T-cell (primary cell): Measurements from ENCODE around the gene LVRN. TPM values are rescaled to one million over a fixed set of nuclear protein-coding genes. Genes with fewer than 3 reads are reported as not detected.

Source experiments
- ATAC-seq, 4 experiments: fragments of 200-7000 bp in 3 of 4; fragments of 150-1000 bp in 1 of 4; cut with Tn5 transposase; replicated peaks in 1 of 4; 1 replicate in 3 of 4; 2 replicates in 1 of 4; pipeline ENCODE4 v1.10.0; 2021; ENCODE audit warnings: moderate library complexity in 3 of 4, mild to moderate bottlenecking in 2 of 4, moderate number of reproducible peaks in 1 of 4
- CTCF ChIA-PET, 2 donors: fragments of 300-600 bp; sonication (Branson Sonifier 250); formaldehyde crosslinking; loops; one replicate each; lab custom pipeline; 2022; ENCODE audit warnings: antibody characterized with exemption in 2 of 2; lab: Charles Lee
- POLR2A ChIA-PET, 2 donors: fragments of 300-600 bp; sonication (Branson Sonifier 250); formaldehyde crosslinking; loops; one replicate each; lab custom pipeline; 2022; ENCODE audit warnings: antibody characterized with exemption in 2 of 2; lab: Charles Lee
- DNase-seq, 35 experiments: peaks; one replicate each; pipeline versions ENCODE4 v3.0.0 to v3.0.0-alpha.2; 2013 to 2023
- H3K27ac ChIP-seq: one replicate; pipeline ENCODE4 v1.5.1; 2013; ENCODE audit warnings: low read length
- H3K27me3 ChIP-seq, 2 experiments: replicated peaks in 1 of 2; 1 replicate in 1 of 2; 2 replicates in 1 of 2; pipeline versions ENCODE4 v1.6.1 to v1.7.0; 2013; ENCODE audit warnings: low read length in 1 of 2, mixed read lengths in 1 of 2; ENCODE audit not compliant: control insufficient read depth in 2 of 2, insufficient read depth in 2 of 2; ENCODE audit errors: extremely low read depth in 1 of 2
- H3K36me3 ChIP-seq, 2 donors: 1 replicate in 1 of 2; 2 replicates in 1 of 2; pipeline versions ENCODE4 v1.6.1 to v1.7.0; 2013; ENCODE audit warnings: low read length in 1 of 2; ENCODE audit not compliant: control insufficient read depth in 2 of 2, insufficient read depth in 1 of 2; ENCODE audit errors: extremely low read depth in 1 of 2
- H3K4me1 ChIP-seq, 2 experiments: 1 replicate in 1 of 2; 2 replicates in 1 of 2; pipeline versions ENCODE4 v1.6.1 to v1.7.0; 2013; ENCODE audit warnings: low read length in 2 of 2, mixed read lengths in 1 of 2; ENCODE audit not compliant: insufficient read depth in 2 of 2, control insufficient read depth in 1 of 2; ENCODE audit errors: extremely low read depth in 1 of 2
- H3K4me3 ChIP-seq, 2 donors: 1 replicate in 1 of 2; 2 replicates in 1 of 2; pipeline versions ENCODE4 v1.5.1 to v1.7.0; 2013; ENCODE audit warnings: mild to moderate bottlenecking in 2 of 2, low read length in 1 of 2, moderate library complexity in 1 of 2; ENCODE audit not compliant: control insufficient read depth in 1 of 2; ENCODE audit errors: extremely low read depth in 1 of 2
- H3K9me3 ChIP-seq: 2 replicates; pipeline ENCODE4 v1.7.0; 2013
- H3K27ac Mint-ChIP-seq, 2 donors: one replicate each; pipeline ENCODE4 v1.8.0; 2020 to 2021; ENCODE audit warnings: mild to moderate bottlenecking in 2 of 2, mixed read lengths in 2 of 2
- H3K27me3 Mint-ChIP-seq, 2 donors: one replicate each; pipeline ENCODE4 v1.8.0; 2021 to 2022; ENCODE audit warnings: mixed read lengths in 2 of 2
- H3K36me3 Mint-ChIP-seq: one replicate; pipeline ENCODE4 v1.8.0; 2021; ENCODE audit warnings: mixed read lengths
- H3K4me1 Mint-ChIP-seq, 3 donors: one replicate each; pipeline ENCODE4 v1.8.0; 2020 to 2022; ENCODE audit warnings: mixed read lengths in 3 of 3, mild to moderate bottlenecking in 1 of 3
- H3K4me3 Mint-ChIP-seq, 3 donors: one replicate each; pipeline ENCODE4 v1.8.0; 2020 to 2022; ENCODE audit warnings: mild to moderate bottlenecking in 3 of 3, mixed read lengths in 3 of 3, moderate library complexity in 3 of 3
- H3K9me3 Mint-ChIP-seq, 3 donors: one replicate each; pipeline ENCODE4 v1.8.0; 2020 to 2022; ENCODE audit warnings: mixed read lengths in 3 of 3
- WGBS: methylation state at CpG from one replicate; pipeline ENCODE4 v1.1.5; 2013; ENCODE audit warnings: missing lambda C conversion rate; ENCODE audit not compliant: insufficient coverage; 5-methylcytosine and 5-hydroxymethylcytosine counted together
- total RNA-seq, 35 experiments: library from RNA in 6 of 35; stranded (reverse) in 6 of 35; fragments of 120-200 nt in 1 of 35; gene quantifications; one replicate each; pipeline versions ENCODE4 v1.2.1 to v1.2.4 and lab custom pipeline; 2013 to 2026

LVRN gene
- total RNA-seq, 5 donors from 2014 or later (not counting 1 experiment from before 2014, with no cell fraction given): 0.12 to 0.28 TPM; not detected in 3

- Histone ChIP-seq H3K27me3 (no peaks in the 10 kb centered on the region), H3K9me3 (no peaks in the 10 kb centered on the region), H3K4me1 (no peaks in the 10 kb centered on the region), H3K27ac (no peak overlapping the region), H3K36me3 (no peaks in the 10 kb centered on the region), H3K4me3 (no peak overlapping the region)
- DNase-seq (no peak), ATAC-seq (no peak)
- ChIA-PET CTCF (no interaction called here), POLR2A (no interaction called here)
- no peaks in the 10 kb centered on the region for H3K9me3 Mint-ChIP-seq
- no peaks in the 10 kb centered on the region for H3K36me3 Mint-ChIP-seq
- H3K27ac Mint-ChIP-seq: no peak overlapping the region
- H3K27me3 Mint-ChIP-seq: no peaks in the 10 kb centered on the region
- H3K4me3 Mint-ChIP-seq: no peak overlapping the region
- H3K4me1 Mint-ChIP-seq: no peaks in the 10 kb centered on the region
- WGBS: 89% methylated on average over 6 of the region's 6 CpGs
Measured at GRCh38 chr5:115932991-115933390, 29.3 kb upstream of the LVRN start.

GRCh38 chr5:115934388-115934974 lies 27.8 kb upstream of the LVRN start:
- H3K27me3 ChIP-seq: no peaks in the 10 kb centered on the region
- H3K36me3 ChIP-seq: no peaks in the 10 kb centered on the region
- no peaks in the 10 kb centered on the region for H3K9me3 Mint-ChIP-seq
- no peaks in the 10 kb centered on the region for H3K9me3 ChIP-seq
- no peak overlapping the region for H3K27ac ChIP-seq
- WGBS: 80% methylated on average over 1 of the region's 10 CpGs
- H3K27me3 Mint-ChIP-seq: no peaks in the 10 kb centered on the region
- H3K4me3 ChIP-seq: no peak overlapping the region
- no peak overlapping the region for H3K27ac Mint-ChIP-seq
- CTCF ChIA-PET: no interaction called here
- POLR2A ChIA-PET: no interaction called here
- H3K4me1 Mint-ChIP-seq: no peaks in the 10 kb centered on the region
- DNase-seq: no peak
- no peaks in the 10 kb centered on the region for H3K4me1 ChIP-seq
- ATAC-seq: no peak
- H3K4me3 Mint-ChIP-seq: no peak overlapping the region
- H3K36me3 Mint-ChIP-seq: no peaks in the 10 kb centered on the region

GRCh38 chr5:115936031-115936430 lies 26.2 kb upstream of the LVRN start:
- Histone ChIP-seq H3K9me3 (no peaks in the 10 kb centered on the region), H3K36me3 (no peaks in the 10 kb centered on the region), H3K27me3 (no peaks in the 10 kb centered on the region), H3K27ac (no peak overlapping the region), H3K4me1 (no peaks in the 10 kb centered on the region), H3K4me3 (no peak overlapping the region)
- H3K4me3 Mint-ChIP-seq: no peak overlapping the region
- no CpG with 5 or more reads among the region's 1 CpG for WGBS
- H3K36me3 Mint-ChIP-seq: no peaks in the 10 kb centered on the region
- no peak for ATAC-seq
- no peaks in the 10 kb centered on the region for H3K4me1 Mint-ChIP-seq
- H3K27me3 Mint-ChIP-seq: no peaks in the 10 kb centered on the region
- H3K27ac Mint-ChIP-seq: no peak overlapping the region
- CTCF ChIA-PET: no interaction called here
- DNase-seq: no peak
- H3K9me3 Mint-ChIP-seq: no peaks in the 10 kb centered on the region
- POLR2A ChIA-PET: no interaction called here

DNA sequence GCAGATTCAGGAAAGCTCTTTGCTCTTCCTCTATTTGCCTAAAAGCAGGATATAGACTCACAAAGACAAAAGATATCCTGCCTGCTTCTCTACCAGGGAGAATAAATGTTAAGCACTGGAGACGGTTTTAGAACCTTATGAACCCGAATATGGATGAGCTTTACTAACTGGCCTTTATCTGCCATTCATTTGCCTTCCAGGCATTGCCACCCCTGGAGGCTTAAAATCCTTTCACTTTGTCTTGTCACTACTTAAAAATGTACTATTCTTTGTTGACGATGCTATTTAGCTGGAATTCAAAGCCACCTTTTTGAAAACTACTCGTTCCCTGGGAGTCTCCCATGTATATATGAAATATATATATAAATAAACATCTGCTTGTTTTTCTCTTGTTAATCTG lies 23.2 kb upstream of the LVRN start:
- ChIA-PET POLR2A (no interaction called here), CTCF (no interaction called here)
- Mint-ChIP-seq H3K4me1 (no peaks in the 10 kb centered on the region), H3K4me3 (no peak overlapping the region), H3K27me3 (no peaks in the 10 kb centered on the region), H3K27ac (no peak overlapping the region), H3K9me3 (no peaks in the 10 kb centered on the region), H3K36me3 (no peaks in the 10 kb centered on the region)
- ATAC-seq (no peak), DNase-seq (no peak)
- H3K27ac ChIP-seq: no peak overlapping the region
- no peaks in the 10 kb centered on the region for H3K36me3 ChIP-seq
- no peak overlapping the region for H3K4me3 ChIP-seq
- no peaks in the 10 kb centered on the region for H3K27me3 ChIP-seq
- H3K9me3 ChIP-seq: no peaks in the 10 kb centered on the region
- WGBS: 100% methylated on average over 2 of the region's 4 CpGs
- H3K4me1 ChIP-seq: no peaks in the 10 kb centered on the region

GRCh38 chr5:115940080-115940810 lies 22.0 kb upstream of the LVRN start:
- ChIA-PET CTCF (interaction anchor here in 1 of 2 donors (0.5 kb wide), 1 partner anchor 8 kb away, joined by 3 read pairs; no protein-coding TSS in a partner anchor), POLR2A (no interaction called here)
- Mint-ChIP-seq H3K27ac (no peak overlapping the region), H3K4me1 (no peaks in the 10 kb centered on the region), H3K9me3 (no peaks in the 10 kb centered on the region), H3K36me3 (no peaks in the 10 kb centered on the region), H3K4me3 (no peak overlapping the region), H3K27me3 (no peaks in the 10 kb centered on the region)
- DNase-seq (no peak), ATAC-seq (no peak)
- no peaks in the 10 kb centered on the region for H3K36me3 ChIP-seq
- WGBS: no CpG with 5 or more reads among the region's 4 CpGs
- H3K27me3 ChIP-seq: no peaks in the 10 kb centered on the region
- H3K9me3 ChIP-seq: no peaks in the 10 kb centered on the region
- H3K4me3 ChIP-seq: no peak overlapping the region
- H3K27ac ChIP-seq: no peak overlapping the region
- H3K4me1 ChIP-seq: no peaks in the 10 kb centered on the region

GRCh38 chr5:115941051-115941675 lies 21.1 kb upstream of the LVRN start:
- WGBS: 87% methylated on average over 4 of the region's 9 CpGs
- no peaks in the 10 kb centered on the region for H3K27me3 Mint-ChIP-seq
- ChIA-PET CTCF (no interaction called here), POLR2A (interaction anchor here in 1 of 2 donors (0.6 kb wide), 1 partner anchor 111 kb away, joined by 4 read pairs; no protein-coding TSS in a partner anchor)
- no peaks in the 10 kb centered on the region for H3K9me3 Mint-ChIP-seq
- ATAC-seq (no peak), DNase-seq (no peak)
- H3K4me1 Mint-ChIP-seq: no peaks in the 10 kb centered on the region
- Histone ChIP-seq H3K9me3 (no peaks in the 10 kb centered on the region), H3K36me3 (no peaks in the 10 kb centered on the region), H3K27ac (no peak overlapping the region), H3K27me3 (no peaks in the 10 kb centered on the region), H3K4me3 (no peak overlapping the region), H3K4me1 (no peaks in the 10 kb centered on the region)
- H3K36me3 Mint-ChIP-seq: no peaks in the 10 kb centered on the region
- H3K4me3 Mint-ChIP-seq: no peak overlapping the region
- H3K27ac Mint-ChIP-seq: no peak overlapping the region
